Keratinocyte (primary cell): ENCODE measurements around the gene KLHDC8B. TPM values are rescaled to one million over a fixed set of nuclear protein-coding genes. Genes with fewer than 3 reads are reported as not detected.

ENCODE experiments used
- DNase-seq: peaks from one replicate; pipeline ENCODE4 v3.0.0-alpha.2; 2011; ENCODE audit warnings: low read depth, missing footprints, low spot score
- FAIRE-seq: peaks from 2 replicates; lab custom pipeline; 2011; peaks lifted over from hg19 to GRCh38; lab: Jason Lieb, UNC
- H2AFZ ChIP-seq: 2 replicates; pipeline ENCODE4 v1.6.0; 2012; ENCODE audit warnings: low read length, control low read depth, inconsistent platforms; ENCODE audit not compliant: control insufficient read depth
- H3K27ac ChIP-seq: 2 replicates; pipeline ENCODE4 v1.5.1; 2011; ENCODE audit warnings: low read length; ENCODE audit not compliant: control insufficient read depth, insufficient read depth
- H3K27me3 ChIP-seq: 3 replicates; pipeline ENCODE4 v1.6.0; 2011; ENCODE audit warnings: low read length; ENCODE audit not compliant: control insufficient read depth, insufficient read depth; ENCODE audit errors: extremely low read depth
- H3K36me3 ChIP-seq, 2 experiments: 2 replicates in 1 of 2; 3 replicates in 1 of 2; pipeline ENCODE4 v1.5.1; 2011; ENCODE audit warnings: low read length in 2 of 2, mild to moderate bottlenecking in 1 of 2; ENCODE audit not compliant: control insufficient read depth in 2 of 2, insufficient read depth in 2 of 2; ENCODE audit errors: extremely low read depth in 1 of 2
- H3K4me1 ChIP-seq: 3 replicates; pipeline ENCODE4 v1.5.1; 2011; ENCODE audit warnings: low read length; ENCODE audit not compliant: control insufficient read depth, insufficient read depth; ENCODE audit errors: extremely low read depth
- H3K4me2 ChIP-seq: 3 replicates; pipeline ENCODE4 v1.6.0; 2011; ENCODE audit warnings: low read depth, low read length; ENCODE audit not compliant: control insufficient read depth, insufficient read depth; ENCODE audit errors: extremely low read depth
- H3K4me3 ChIP-seq, 3 experiments: fragments of 200-600 bp in 1 of 3; sonication (generic) in 1 of 3; 2 replicates in 2 of 3; 3 replicates in 1 of 3; pipeline ENCODE4 v1.5.1; 2011 to 2016; ENCODE audit warnings: low read length in 3 of 3, mild to moderate bottlenecking in 3 of 3, control low read depth in 2 of 3, inconsistent platforms in 1 of 3, low read depth in 1 of 3, mixed read lengths in 1 of 3, mixed run types in 1 of 3, moderate library complexity in 1 of 3; ENCODE audit not compliant: control insufficient read depth in 2 of 3, insufficient read depth in 2 of 3; ENCODE audit errors: extremely low read depth in 1 of 3
- H3K79me2 ChIP-seq: 2 replicates; pipeline ENCODE4 v1.6.0; 2012; ENCODE audit warnings: low read length; ENCODE audit not compliant: control insufficient read depth, insufficient read depth
- H3K9ac ChIP-seq: 3 replicates; pipeline ENCODE4 v1.6.0; 2011; ENCODE audit warnings: low read length; ENCODE audit not compliant: control insufficient read depth, insufficient read depth; ENCODE audit errors: extremely low read depth
- H3K9me1 ChIP-seq: 3 replicates; pipeline ENCODE4 v1.6.0; 2011; ENCODE audit warnings: low read length; ENCODE audit not compliant: control insufficient read depth, insufficient read depth; ENCODE audit errors: extremely low read depth
- H3K9me3 ChIP-seq: 2 replicates; pipeline ENCODE4 v1.5.1; 2012; ENCODE audit warnings: low read depth, low read length; ENCODE audit not compliant: control insufficient read depth
- H4K20me1 ChIP-seq: 3 replicates; pipeline ENCODE4 v1.6.0; 2011; ENCODE audit warnings: low read length; ENCODE audit not compliant: control insufficient read depth, insufficient read depth; ENCODE audit errors: extremely low read depth
- CTCF ChIP-seq, 3 experiments: IDR thresholded peaks in 1 of 3; conservative IDR thresholded peaks in 1 of 3; optimal IDR thresholded peaks in 1 of 3; 2 replicates in 2 of 3; 3 replicates in 1 of 3; pipeline versions ENCODE3 to v1.5.1; 2011; ENCODE audit warnings: low read length in 3 of 3, mild to moderate bottlenecking in 3 of 3, moderate library complexity in 2 of 3, control low read depth in 1 of 3, inconsistent platforms in 1 of 3; ENCODE audit not compliant: insufficient read depth in 2 of 3; ENCODE audit errors: extremely low read depth in 1 of 3
- EZH2 ChIP-seq: IDR thresholded peaks from one replicate; pipeline ENCODE4 v1.6.1; 2012; ENCODE audit warnings: inconsistent platforms, mild to moderate bottlenecking, low read length, moderate library complexity
- dilution Hi-C: fragments of 300-500 bp; cut with MboI; formaldehyde crosslinking; loops from one replicate; pipeline ENCODE4 v1.7.0; 2020; ENCODE audit warnings: low sequenced_read_pairs; ENCODE audit not compliant: extremely low pct_ligation_motif_present
- polyA plus RNA-seq, 5 experiments: library from polyadenylated mRNA; depleted of rRNA in 3 of 5; stranded (reverse) in 3 of 5; stranded (forward) in 1 of 5; unstranded in 1 of 5; fragments of >200 nt; gene quantifications; 1 replicate in 1 of 5; 2 replicates in 3 of 5; 3 replicates in 1 of 5; pipeline versions ENCODE4 v1.2.1 to v1.2.3, GENCODE V29; 2011 to 2012; ENCODE audit warnings: missing spikeins in 2 of 5, low read depth in 1 of 5, low replicate concordance in 1 of 5

Gene KLHDC8B
- polyA plus RNA-seq, 1 donor (not counting 4 experiments of a cell fraction or from before 2014, with no cell fraction given), result 19.5 TPM

- Histone ChIP-seq H3K9me3 (no peaks in the 10 kb centered on the region), H3K79me2 (peaks cover under 1% of the 10 kb centered on the region), H4K20me1 (no peaks in the 10 kb centered on the region), H3K9me1 (no peaks in the 10 kb centered on the region), H3K4me3 (no peak overlapping the region), H2AFZ (no peak overlapping the region), H3K9ac (no peak overlapping the region), H3K4me2 (no peak overlapping the region), H3K27me3 (no peaks in the 10 kb centered on the region), H3K4me1 (no peaks in the 10 kb centered on the region), H3K27ac (no peak overlapping the region), H3K36me3 (peaks cover 35 to 43% of the 10 kb centered on the region in 2 experiments)
- no peak for DNase-seq
- dilution Hi-C loops, result no loop called here
- TF ChIP-seq EZH2 (no peak), CTCF (optimal IDR thresholded peaks at IDR 0.05 in 1 of 3, IDR thresholded peaks at IDR 0.05 in 1 of 3, conservative IDR thresholded peaks at IDR 0.05 in 1 of 3; ENCODE audit: extremely low read depth in 1 of 3, insufficient read depth in 2 of 3, low read length in 3 of 3) (no peak)
- FAIRE-seq, result no peak
These were observed 46.3 kb upstream of the KLHDC8B start for GRCh38 chr3:49124991-49125670.

- H3K4me3 ChIP-seq, result no peak overlapping the region
- no peak overlapping the region for H2AFZ ChIP-seq
- dilution Hi-C loops, result no loop called here
- no peak overlapping the region for H3K9ac ChIP-seq
- no peak for FAIRE-seq
- H3K9me3 ChIP-seq, result no peaks in the 10 kb centered on the region
- TF ChIP-seq EZH2 (no peak), CTCF (optimal IDR thresholded peaks at IDR 0.05 in 1 of 3, IDR thresholded peaks at IDR 0.05 in 1 of 3, conservative IDR thresholded peaks at IDR 0.05 in 1 of 3; ENCODE audit: extremely low read depth in 1 of 3, insufficient read depth in 2 of 3, low read length in 3 of 3) (no peak)
- H3K27ac ChIP-seq, result no peak overlapping the region
- no peaks in the 10 kb centered on the region for H3K27me3 ChIP-seq
- no peaks in the 10 kb centered on the region for H4K20me1 ChIP-seq
- DNase-seq, result no peak
- H3K79me2 ChIP-seq, result peaks cover 18% of the 10 kb centered on the region
- H3K36me3 ChIP-seq, result peaks cover 13 to 16% of the 10 kb centered on the region in 2 experiments
- H3K4me2 ChIP-seq, result no peak overlapping the region
- H3K4me1 ChIP-seq, result peaks cover 19% of the 10 kb centered on the region
- H3K9me1 ChIP-seq, result no peaks in the 10 kb centered on the region
These were observed 40.4 kb upstream of the KLHDC8B start for GRCh38 chr3:49131040-49131439.
